LHCN-M2 (cell line): ENCODE data around the gene ADORA1. TPM values are rescaled to one million over a fixed set of nuclear protein-coding genes. Genes with fewer than 3 reads are reported as not detected.

Experiments
- DNase-seq: peaks from one replicate; pipeline ENCODE4 v3.0.0-alpha.2; 2012; ENCODE audit warnings: low read depth
- total RNA-seq: library from RNA; depleted of rRNA; stranded (reverse); fragments of >200 nt; gene quantifications from 2 replicates; pipeline ENCODE4 v1.2.3, GENCODE V29; 2014

Gene ADORA1
- total RNA-seq, 1 experiment from 2014 or later = 19.1 TPM

DNA sequence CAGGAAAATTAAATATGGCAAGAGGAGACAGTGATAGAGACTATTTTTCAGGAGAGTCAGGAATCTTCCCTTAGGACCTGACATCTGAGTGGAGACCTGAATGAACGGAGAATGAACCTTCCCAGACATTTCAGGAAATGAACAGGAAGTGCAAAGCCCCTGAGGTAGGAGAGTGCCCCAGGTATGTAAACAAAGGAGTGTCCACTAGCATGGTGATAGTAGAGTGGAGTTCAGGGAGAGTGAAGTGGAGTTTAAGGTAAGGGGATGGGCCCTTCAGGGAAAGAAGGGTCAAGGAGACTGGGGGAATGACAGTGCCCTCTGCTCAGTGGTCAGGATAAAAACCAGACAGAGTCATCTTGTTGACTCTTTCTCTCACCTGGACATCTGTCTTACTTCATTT, 28.8 kb downstream of the ADORA1 start:
- no peak for DNase-seq

DNA sequence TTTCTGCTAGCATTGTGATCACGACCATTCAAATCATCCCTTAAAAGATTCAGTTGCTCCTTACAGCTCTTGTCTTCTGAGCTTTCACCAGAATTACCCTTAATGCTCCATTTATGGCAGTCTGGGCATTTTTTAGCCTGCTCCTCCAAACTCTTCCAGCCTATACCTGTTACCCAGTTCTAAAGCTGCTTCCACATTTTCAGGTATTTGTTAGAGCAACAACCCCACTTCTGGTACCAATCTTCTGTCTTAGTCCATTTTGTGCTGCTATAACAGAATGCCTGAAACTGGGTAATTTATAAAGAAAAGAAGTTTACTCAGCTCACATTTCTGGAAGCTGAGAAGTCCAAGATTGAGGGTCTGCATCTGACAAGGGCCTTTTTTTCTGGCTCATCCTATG, 30.9 kb downstream of the ADORA1 start:
- no peak for DNase-seq

DNA sequence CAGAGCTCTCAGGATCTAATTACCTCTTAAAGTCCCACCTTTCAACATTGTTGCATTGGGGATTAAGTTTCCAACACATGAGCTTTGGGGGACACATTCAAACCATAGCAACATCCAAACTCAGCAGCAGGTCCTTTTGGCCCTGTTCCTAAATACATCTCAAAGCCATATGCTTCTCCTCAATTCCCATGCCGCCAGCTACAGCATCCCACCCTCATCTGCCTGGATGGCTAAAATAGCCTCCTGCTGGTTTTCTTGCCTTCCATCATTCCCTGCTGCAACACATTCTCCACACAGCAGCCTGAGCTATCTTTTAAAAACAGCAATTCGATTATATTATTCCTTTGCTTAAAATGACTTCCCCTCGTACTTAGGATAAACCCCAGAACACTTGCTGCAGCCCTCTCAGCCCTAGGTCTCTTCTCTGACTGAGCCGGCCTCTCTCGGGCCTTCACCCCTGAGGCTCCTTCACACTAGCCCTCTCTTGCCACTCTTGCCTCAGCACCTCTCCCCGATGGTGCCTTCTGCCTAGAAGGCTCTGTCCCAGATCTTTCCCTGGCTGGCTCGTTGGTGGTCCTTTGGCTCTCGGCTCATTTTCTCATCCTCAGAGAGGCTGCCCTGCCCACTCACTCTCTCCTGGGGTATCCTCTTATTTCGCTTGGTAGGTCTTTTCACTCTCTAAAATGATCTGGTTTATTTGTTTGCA, 31.6 kb downstream of the ADORA1 start:
- DNase-seq = no peak

DNA sequence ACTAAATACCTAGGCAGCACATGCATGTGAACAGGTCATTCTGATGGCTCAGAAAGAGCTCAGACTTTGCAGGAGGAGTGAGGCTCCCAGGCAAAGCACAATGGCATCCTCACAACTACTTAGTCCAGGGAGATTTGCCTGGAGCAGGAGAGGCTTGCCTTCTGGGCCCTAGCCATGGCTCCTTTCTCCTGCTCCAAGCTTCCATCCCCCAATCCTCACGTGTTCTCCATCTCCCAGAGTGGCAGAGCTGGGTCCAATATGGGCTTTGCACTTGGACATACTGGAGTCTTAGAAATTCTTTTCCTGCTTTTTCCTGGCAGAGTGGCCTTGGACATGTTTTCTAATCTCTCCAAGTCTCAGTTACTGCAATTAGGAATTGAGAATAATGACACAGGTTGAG, 32.3 kb downstream of the ADORA1 start:
- DNase-seq = no peak

DNA sequence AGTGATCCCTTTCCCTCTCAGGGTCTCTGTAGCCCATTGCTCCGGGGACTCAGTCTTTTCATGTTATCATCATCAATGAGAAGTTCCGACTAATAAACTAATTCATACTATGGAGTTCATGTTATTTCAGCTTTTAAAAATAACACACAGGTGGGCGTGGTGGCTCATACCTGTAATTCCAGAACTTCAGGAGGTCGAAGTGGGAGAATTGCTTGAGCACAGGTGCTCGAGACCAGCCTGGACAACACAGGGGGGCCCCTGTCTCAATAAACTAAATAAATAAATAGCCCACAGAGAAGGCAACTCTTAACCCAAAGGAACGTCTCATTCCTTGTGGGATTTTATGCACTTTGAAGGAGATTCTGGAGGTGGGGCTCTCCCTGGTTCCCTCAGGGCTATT, 33.6 kb downstream of the ADORA1 start:
- no peak for DNase-seq

DNA sequence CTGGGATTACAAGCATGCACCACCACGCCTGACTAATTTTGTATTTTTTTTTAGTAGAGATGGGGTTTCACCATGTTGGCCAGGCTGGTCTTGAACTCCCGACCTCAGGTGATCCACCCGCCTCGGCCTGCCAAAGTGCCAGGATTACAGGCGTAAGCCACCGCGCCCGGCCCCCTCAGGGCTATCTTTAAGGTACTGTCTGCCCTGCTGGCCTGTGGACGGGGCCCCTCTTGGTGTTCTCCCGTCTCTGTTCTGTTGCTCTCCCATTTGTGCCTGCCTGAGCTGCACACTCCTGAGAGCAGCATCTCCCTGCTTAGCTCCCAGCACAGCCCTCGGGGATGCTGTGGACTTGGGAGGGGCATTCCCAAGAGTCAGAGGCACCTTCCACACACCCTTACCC, 34.2 kb downstream of the ADORA1 start:
- no peak for DNase-seq

DNA sequence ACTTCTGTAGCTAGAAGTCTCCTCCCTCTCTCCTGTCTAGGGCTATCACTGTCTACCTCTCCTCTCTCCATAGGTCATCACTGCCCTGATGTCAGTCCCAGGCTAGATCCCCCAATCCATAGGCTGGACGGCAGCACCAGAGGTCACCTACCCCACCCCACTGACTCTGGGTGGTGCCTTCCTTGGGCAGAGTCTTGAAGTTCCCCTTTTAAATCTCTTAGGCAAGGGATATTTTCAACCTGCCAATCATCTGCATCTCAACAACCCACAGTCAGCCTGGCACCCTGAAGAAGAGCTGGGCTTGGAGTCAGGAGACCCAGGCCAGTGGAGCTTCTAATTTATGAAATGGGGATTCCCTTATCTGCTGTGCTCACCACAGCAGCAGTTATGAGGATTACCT, 34.9 kb downstream of the ADORA1 start:
- no peak for DNase-seq

DNA sequence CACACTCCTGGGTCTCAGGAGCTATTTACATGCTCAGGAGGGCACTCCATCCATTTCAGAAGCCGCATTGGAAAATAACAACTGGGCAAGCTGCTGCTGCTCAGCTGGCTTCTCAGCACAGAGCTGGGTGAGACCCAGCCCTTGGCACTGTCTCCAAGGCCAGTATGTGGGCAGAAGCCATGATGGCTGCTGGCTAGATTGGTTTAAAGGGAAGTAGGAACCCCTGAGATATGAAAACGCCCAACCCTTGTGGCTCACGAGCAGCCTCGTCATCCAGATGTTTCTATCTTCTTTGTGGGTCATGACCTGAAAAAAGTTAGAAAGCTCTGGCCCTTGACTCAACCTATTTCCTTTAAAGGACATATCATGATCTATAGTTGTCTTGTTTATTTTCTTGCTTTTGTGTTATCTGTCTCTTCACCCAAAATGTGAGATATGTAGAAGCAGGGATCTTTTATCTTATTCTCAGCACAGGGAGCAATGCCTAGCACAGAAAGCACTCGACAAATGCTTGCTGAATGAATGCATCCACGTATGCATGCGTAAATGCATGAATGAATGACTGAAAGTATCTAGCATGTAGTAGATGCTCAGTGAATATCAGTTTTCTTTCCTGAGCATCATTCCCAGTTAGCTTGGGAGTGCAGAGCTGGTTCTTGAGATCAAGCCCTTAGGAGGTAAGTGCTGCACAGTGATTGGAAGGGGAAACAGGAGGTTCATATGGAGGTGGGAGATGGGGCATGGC, 36.5 kb downstream of the ADORA1 start:
- DNase-seq = no peak

DNA sequence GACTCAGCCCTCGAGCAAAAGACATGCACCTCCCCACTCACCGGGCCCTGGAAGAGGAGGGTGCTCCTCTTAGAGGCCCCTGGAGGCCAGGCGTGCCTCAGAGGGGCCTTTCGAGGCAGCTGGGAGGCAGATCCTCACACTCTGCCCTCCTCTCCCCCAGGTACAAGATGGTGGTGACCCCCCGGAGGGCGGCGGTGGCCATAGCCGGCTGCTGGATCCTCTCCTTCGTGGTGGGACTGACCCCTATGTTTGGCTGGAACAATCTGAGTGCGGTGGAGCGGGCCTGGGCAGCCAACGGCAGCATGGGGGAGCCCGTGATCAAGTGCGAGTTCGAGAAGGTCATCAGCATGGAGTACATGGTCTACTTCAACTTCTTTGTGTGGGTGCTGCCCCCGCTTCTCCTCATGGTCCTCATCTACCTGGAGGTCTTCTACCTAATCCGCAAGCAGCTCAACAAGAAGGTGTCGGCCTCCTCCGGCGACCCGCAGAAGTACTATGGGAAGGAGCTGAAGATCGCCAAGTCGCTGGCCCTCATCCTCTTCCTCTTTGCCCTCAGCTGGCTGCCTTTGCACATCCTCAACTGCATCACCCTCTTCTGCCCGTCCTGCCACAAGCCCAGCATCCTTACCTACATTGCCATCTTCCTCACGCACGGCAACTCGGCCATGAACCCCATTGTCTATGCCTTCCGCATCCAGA, 37.7 kb downstream of the ADORA1 start:
- no peak for DNase-seq

DNA sequence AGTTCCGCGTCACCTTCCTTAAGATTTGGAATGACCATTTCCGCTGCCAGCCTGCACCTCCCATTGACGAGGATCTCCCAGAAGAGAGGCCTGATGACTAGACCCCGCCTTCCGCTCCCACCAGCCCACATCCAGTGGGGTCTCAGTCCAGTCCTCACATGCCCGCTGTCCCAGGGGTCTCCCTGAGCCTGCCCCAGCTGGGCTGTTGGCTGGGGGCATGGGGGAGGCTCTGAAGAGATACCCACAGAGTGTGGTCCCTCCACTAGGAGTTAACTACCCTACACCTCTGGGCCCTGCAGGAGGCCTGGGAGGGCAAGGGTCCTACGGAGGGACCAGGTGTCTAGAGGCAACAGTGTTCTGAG, 38.3 kb downstream of the ADORA1 start:
- DNase-seq = no peak

DNA sequence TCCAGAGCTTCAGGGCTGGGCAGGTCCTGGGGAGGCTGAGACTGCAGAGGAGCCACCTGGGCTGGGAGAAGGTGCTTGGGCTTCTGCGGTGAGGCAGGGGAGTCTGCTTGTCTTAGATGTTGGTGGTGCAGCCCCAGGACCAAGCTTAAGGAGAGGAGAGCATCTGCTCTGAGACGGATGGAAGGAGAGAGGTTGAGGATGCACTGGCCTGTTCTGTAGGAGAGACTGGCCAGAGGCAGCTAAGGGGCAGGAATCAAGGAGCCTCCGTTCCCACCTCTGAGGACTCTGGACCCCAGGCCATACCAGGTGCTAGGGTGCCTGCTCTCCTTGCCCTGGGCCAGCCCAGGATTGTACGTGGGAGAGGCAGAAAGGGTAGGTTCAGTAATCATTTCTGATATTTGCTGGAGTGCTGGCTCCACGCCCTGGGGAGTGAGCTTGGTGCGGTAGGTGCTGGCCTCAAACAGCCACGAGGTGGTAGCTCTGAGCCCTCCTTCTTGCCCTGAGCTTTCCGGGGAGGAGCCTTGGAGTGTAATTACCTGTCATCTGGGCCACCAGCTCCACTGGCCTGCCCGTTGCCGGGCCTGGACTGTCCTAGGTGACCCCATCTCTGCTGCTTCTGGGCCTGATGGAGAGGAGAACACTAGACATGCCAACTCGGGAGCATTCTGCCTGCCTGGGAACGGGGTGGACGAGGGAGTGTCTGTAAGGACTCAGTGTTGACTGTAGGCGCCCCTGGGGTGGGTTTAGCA, 38.8 kb downstream of the ADORA1 start:
- DNase-seq = no peak

DNA sequence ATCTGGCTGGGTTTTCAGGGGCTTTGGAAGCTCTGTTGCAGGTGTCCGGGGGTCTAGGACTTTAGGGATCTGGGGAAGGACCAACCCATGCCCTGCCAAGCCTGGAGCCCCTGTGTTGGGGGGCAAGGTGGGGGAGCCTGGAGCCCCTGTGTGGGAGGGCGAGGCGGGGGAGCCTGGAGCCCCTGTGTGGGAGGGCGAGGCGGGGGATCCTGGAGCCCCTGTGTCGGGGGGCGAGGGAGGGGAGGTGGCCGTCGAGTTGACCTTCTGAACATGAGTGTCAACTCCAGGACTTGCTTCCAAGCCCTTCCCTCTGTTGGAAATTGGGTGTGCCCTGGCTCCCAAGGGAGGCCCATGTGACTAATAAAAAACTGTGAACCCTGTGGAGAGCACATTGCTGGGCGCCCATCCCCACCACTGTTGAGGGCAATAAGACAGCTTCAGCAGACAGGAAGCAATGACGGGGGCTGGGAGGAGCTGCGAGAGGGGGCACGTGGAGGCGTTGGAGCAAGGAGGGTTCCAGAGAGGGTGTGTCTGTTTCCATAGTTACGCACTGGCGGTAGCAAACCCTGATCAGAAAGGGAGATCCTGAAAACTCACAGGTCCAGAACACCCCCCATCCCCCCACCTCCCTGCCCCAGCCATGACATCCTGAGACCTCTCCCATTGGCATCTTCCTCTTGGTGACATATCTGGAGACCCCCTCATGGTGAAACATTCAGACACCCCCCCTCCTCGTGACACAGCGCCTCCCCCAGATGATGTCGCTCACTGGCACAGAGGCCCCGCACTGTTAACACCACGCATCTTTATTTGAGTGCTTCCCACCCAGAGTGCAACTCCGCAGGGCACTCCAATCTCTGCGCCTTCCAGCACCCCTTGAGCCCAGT, 39.7 kb downstream of the ADORA1 start:
- no peak for DNase-seq

DNA sequence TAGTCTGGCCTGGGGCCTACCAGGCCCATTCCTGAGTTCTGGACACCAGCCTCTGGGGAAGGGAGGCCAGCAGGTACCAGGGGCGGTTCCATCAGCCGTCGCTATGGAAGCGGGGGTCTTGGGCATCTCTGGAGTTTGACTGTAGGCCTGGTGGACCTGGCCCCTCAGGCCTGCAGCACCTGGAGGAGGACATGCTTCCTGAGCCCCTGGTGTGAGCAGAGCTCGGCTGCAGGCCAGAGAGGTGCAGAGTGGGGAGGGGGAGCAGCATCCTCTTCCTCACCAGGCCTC, 40.3 kb downstream of the ADORA1 start:
- no peak for DNase-seq

DNA sequence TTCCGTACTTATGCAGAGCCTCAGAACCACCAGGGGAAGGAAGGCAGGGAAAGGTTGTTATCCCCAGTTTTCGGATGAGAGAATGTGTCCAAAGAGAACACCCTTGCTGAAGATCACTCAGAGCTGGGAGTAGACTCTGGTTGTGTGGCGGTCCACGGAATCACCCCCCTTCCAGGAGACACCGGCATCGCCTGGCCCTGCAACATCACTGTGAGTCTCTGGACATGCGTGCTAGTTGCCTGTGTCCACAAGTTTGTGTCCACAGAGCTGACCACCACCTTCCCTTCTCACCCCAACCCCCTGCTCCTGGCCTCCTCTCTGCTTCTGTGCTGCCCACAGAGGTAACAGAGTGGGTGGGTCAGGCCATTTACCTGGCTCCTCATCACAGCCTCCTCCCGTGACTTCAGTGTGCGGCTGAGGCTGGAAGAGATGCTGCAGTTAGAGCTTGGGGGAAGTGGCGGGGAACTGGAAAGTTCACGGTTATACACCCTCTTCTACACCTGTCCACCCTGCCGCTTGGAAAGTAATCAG, 40.8 kb downstream of the ADORA1 start:
- DNase-seq = no peak

DNA sequence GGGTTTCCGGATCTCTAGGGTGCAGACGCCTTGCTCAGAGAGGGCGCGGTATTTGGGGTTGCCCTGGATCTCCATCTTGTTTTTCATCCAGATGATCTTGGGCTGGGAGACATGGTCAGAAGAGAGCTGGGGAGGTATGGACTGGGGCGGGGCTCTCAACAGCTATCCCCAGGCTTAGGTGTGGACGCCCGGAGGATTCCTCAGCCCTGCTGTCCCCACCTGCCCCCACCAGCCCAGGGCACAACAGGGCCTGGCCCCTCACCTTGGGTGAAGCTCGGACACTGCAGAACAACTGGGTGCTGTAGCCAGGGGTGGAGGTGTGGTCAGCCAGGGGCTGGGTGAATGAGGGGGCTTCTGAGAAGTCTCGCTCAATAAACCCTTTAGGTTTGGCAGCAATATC, 41.5 kb downstream of the ADORA1 start:
- no peak for DNase-seq

DNA sequence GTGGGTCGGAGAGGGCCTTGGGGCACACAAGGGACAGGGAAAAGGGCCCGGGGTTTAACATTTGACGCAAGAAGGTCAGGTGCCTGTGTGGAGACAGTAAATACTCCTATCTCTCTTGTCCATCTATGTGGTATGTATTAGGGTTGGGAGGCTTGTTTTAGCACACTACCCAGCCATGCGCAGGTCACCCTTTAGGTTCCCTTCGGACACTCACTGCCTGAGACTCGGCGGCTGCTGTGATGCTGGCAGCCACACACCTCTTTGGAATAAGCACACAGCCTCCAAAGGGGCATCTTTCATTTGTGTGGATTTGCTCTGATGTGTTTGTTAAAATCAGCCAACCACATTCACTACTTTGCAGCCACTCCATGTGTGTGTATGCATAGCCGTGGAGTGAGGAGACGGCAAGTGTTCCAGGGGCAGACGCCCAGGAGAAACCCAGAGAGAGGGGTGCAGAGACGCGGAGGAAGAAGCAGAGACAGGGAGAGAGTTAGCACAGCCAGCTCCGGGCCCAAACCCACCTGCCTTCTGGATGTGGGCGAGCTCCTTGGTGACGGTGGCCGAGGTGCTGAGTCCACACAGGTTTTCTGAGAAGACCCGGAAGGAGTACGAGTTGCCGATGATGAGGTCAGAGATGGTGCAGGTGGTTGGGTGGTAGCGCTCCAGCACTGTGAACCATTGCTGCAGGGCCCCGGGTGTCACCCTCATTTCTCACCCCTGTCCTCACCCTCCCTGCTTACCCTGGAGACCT, 42.4 kb downstream of the ADORA1 start:
- no peak for DNase-seq

DNA sequence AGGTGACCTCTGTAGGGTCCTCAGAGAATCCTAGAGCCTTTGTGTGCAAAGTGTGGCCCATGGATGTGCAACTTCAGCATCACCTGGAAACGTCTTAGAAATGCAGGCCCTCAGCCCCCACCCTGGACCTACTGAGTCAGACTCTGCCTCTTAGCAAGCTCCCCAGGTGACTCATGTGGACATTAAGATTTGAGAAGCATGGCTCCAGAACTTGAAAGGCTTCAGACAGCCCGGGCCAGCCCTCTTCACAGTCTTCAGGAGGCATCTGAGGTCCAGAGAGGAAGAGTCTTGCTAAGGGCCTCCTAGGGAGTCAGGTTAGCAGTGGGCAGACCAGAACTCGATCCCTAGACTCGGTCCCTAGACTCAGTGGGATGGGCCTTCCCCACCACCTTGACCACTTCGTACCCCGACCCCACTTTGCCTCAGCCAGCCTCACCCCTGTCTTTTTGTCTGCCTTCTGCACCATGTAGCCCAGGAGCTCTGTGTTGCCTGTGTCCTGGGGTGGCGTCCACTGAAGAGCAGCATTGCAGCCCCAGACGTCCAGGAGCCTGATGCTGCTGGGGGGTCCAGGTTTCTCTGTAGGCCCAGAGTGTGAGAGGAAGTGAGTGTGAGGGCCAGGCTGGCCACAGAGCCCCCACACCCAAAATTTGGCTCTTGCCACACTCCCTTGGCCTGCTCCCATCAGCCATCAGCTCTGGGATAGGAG, 43.3 kb downstream of the ADORA1 start:
- no peak for DNase-seq

DNA sequence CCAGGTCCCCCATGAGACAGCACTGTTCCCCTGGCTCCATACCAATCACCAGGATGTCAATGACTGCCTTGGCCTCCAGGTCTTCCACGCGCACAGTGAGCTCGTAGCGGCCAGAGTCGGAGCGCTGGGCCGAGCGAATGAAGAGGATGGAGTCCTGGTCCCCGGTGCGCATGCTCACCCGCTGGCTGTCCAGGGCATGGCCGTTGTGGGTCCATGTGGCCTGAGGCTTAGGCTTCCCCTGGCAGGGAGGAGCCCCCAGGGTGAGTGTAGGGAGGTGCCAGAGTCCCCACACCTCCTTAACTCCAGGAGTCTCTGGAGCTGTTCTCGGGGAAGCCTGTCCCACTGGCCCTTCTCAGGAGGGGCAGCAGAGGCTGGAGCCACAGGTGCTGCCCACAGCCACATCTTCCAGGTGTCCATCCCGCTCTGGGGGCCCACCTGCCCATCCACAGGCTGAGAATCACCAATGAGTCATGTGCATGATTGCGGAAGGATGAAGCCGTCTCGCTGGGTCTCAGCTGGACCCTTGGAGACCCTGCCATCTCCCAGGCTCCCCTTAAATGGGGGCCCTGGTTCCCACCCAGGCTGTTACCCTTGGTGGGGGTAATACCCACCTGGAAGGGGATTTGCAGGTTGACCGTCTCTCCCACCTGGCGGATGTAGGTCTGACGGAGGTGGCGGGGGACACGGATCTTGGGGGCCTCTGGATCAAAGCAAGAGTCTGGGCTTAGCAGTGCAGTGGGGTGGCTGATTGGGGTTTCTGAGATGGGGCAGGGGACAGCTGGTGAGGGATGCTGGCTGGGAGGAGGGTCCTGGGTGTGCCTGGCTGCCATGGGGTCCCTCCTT, 44.0 kb downstream of the ADORA1 start:
- DNase-seq = no peak
